Transverse colon (tissue), 4 donors: Measurements from ENCODE around the gene PTPRE. TPM values are rescaled to one million over a fixed set of nuclear protein-coding genes. Genes with fewer than 3 reads are reported as not detected.

Source experiments
- DNase-seq: peaks from one replicate; pipeline ENCODE4 v3.0.0-alpha.2; 2019
- H3K27ac ChIP-seq, 4 donors: fragments of 200-600 bp; sonication (generic); 2 replicates each; pipeline ENCODE4 v1.5.1; 2016 to 2018; ENCODE audit warnings: inconsistent platforms in 4 of 4
- H3K27me3 ChIP-seq: fragments of 200-600 bp; sonication (generic); 2 replicates; pipeline ENCODE4 v1.5.1; 2017; ENCODE audit warnings: inconsistent platforms
- H3K36me3 ChIP-seq, 4 donors: fragments of 200-600 bp; sonication (generic); 2 replicates each; pipeline ENCODE4 v1.5.1; 2017 to 2019; ENCODE audit warnings: inconsistent platforms in 4 of 4
- H3K4me1 ChIP-seq, 4 donors: fragments of 200-600 bp; sonication (generic); 2 replicates each; pipeline ENCODE4 v1.5.1; 2017 to 2020; ENCODE audit warnings: inconsistent platforms in 4 of 4
- H3K4me3 ChIP-seq, 4 donors: fragments of 200-600 bp; sonication (generic); 1 replicate in 1 of 4; 2 replicates in 3 of 4; pipeline versions ENCODE4 v1.5.1 to v1.6.1; 2017 to 2019; ENCODE audit warnings: inconsistent platforms in 4 of 4
- H3K9me3 ChIP-seq, 2 donors: fragments of 200-600 bp; sonication (generic); 2 replicates each; pipeline ENCODE4 v1.5.1; 2017 to 2019; ENCODE audit warnings: inconsistent platforms in 2 of 2
- EP300 ChIP-seq: sonication (generic); formaldehyde crosslinking; IDR thresholded peaks from one replicate; pipeline ENCODE4 v1.6.1; 2017; ENCODE audit warnings: antibody characterized with exemption, low read depth
- POLR2A ChIP-seq: fragments of 450-650 bp; IDR thresholded peaks from one replicate; pipeline ENCODE4 v1.6.1; 2016; ENCODE audit warnings: antibody characterized with exemption, mild to moderate bottlenecking, moderate library complexity
- POLR2AphosphoS5 ChIP-seq, 3 donors: sonication (generic); formaldehyde crosslinking; IDR thresholded peaks; one replicate each; pipeline ENCODE4 v1.6.1; 2016; ENCODE audit warnings: antibody characterized with exemption in 3 of 3
- WGBS, 2 donors: methylation state at CpG; one replicate each; pipeline ENCODE4 v1.1.5; 2018; ENCODE audit warnings: low coverage in 1 of 2; 5-methylcytosine and 5-hydroxymethylcytosine counted together
- in situ Hi-C, 4 donors: fragments of 200-750 bp; cut with MboI; loops; one replicate each; pipeline versions ENCODE4 v1.15.0 to v1.15.1; 2017; ENCODE audit warnings: low sequenced_read_pairs in 3 of 4, low pct_ligation_motif_present in 1 of 4, low pct_unique_long_range_greater_than_20kb in 1 of 4
- intact Hi-C: fragments of 100-400 bp; cut with DNase I; formaldehyde crosslinking; loops from one replicate; pipeline ENCODE4 v1.15.1; 2023; ENCODE audit warnings: low total_unique reads
- total RNA-seq, 4 donors: library from RNA; depleted of rRNA; stranded (reverse); fragments of >200 nt; gene quantifications; one replicate each; pipeline ENCODE4 v1.1.0, GENCODE V29; 2016
- TF ChIP-seq, protein P1 (sequence below), 5 experiments: fragments of 200-600 bp in 3 of 5; fragments of 450-650 bp in 2 of 5; sonication (generic) in 3 of 5; IDR thresholded peaks; 1 replicate in 2 of 5; 2 replicates in 3 of 5; pipeline ENCODE4 v1.5.1; 2016 to 2017; ENCODE audit warnings: antibody characterized with exemption in 5 of 5, inconsistent platforms in 3 of 5, mild to moderate bottlenecking in 2 of 5, moderate library complexity in 1 of 5

Gene PTPRE
- total RNA-seq, 4 donors from 2014 or later = 25.7 to 43.6 (median 26.7) TPM

DNA sequence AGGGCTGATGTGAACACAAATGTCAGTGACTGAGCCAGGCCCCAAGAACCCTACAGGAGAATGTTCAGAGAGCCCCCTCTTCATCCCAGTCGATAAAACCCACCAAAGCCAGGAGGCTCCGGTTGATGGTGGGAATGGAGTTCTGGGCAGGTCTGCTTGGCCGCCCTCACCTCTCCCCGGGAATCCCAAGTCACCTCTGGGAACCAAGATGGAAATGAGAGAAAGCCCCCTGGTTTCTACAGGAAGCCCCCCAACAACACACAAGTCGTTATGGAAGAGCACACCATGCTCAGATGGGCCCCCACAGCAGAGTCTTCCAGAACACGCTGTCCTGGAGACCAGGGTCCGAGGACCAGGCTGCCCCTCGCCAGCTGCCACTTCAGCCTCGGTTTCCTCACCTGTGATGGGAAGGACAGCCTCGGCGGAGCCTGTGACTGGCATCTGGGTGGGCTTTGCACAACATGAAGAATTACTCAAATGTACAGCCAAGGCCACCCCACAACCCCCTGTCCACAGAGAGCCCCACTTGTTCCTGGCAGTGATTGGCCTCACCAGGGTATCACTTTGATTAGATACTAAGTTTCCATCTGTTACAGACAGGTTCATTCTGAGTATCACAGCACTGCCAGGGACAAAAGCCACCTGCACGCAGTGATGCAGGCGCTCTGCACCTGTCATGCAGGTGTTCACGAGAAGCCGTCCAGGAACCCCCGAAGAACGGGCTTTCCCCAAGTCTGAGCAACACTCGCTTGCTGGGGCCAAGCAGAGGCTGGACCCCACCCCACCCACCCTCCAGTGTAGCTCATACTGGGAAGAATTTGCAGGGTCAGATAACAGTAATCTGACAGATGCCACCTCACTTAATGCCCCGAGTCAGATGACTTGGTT, 161.7 kb downstream of the PTPRE start:
- TF ChIP-seq, protein P1, sequence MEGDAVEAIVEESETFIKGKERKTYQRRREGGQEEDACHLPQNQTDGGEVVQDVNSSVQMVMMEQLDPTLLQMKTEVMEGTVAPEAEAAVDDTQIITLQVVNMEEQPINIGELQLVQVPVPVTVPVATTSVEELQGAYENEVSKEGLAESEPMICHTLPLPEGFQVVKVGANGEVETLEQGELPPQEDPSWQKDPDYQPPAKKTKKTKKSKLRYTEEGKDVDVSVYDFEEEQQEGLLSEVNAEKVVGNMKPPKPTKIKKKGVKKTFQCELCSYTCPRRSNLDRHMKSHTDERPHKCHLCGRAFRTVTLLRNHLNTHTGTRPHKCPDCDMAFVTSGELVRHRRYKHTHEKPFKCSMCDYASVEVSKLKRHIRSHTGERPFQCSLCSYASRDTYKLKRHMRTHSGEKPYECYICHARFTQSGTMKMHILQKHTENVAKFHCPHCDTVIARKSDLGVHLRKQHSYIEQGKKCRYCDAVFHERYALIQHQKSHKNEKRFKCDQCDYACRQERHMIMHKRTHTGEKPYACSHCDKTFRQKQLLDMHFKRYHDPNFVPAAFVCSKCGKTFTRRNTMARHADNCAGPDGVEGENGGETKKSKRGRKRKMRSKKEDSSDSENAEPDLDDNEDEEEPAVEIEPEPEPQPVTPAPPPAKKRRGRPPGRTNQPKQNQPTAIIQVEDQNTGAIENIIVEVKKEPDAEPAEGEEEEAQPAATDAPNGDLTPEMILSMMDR (IDR thresholded peaks at IDR 0.05) = no peak
- TF ChIP-seq EP300 (no peak), POLR2AphosphoS5 (IDR thresholded peaks at IDR 0.05) (no peak)
- in situ Hi-C loops = no loop called here
- peak; percentile 7 for DNase-seq
- Histone ChIP-seq H3K4me1 (peaks cover 0 to 19% (median 3%) of the 10 kb centered on the region in 4 donors), H3K9me3 (no peaks in the 10 kb centered on the region), H3K4me3 (no peak overlapping the region), H3K36me3 (peaks cover 0 to 12% (median 0%) of the 10 kb centered on the region in 4 donors), H3K27ac (no peak overlapping the region), H3K27me3 (no peaks in the 10 kb centered on the region)
- WGBS, 2 donors = 89 to 90% methylated on average over 2 to 19 of the region's 19 CpGs
- intact Hi-C loops = no loop called here

DNA sequence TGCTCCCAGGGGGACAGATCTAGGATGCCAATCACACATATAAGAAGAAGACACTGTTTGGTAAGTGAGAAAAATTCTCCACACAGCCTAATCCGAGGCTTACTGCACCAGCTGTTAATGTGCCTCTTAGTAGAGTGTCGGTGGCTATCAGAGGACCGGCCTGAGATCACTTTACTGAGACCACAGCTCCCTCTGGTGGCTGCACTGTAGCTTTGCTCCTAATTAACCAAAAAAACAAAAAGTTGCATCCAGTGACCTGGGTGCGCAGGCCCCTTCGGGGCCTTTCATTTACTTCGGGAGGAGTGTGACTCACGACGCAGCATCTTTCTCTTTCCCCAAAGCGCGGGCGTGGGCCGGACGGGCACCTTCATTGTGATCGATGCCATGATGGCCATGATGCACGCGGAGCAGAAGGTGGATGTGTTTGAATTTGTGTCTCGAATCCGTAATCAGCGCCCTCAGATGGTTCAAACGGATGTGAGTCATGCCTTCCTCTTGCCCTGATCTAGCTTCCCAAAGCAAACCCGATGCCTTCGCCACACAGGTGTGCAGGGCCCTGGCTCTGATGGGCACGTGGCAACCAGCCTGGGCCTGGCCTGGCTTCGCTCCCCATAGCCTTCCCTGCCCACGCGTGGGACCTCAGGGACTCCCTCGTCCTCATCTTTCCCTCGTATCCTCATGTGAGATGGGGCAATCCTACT, 162.6 kb downstream of the PTPRE start:
- Histone ChIP-seq H3K36me3 (peaks cover 0 to 19% (median 1%) of the 10 kb centered on the region in 4 donors), H3K27me3 (no peaks in the 10 kb centered on the region), H3K4me3 (no peak overlapping the region), H3K9me3 (no peaks in the 10 kb centered on the region), H3K27ac (no peak overlapping the region), H3K4me1 (peaks cover 0 to 11% (median 0%) of the 10 kb centered on the region in 4 donors)
- in situ Hi-C loops = loop anchor here in 1 of 4 donors (10.0 kb wide), 2 partner anchors 75 to 165 kb away; partner anchors contain the start of gene PTPRE
- intact Hi-C loops = no loop called here
- 55% methylated on average over 28 of the region's 28 CpGs; no CpG with 5 or more reads in 1 of the 2 donors for WGBS, 2 donors
- peak; percentile 80 for DNase-seq
- TF ChIP-seq POLR2A (no peak), EP300 (no peak), POLR2AphosphoS5 (IDR thresholded peaks at IDR 0.05) (no peak)
- TF ChIP-seq, protein P1 (IDR thresholded peaks at IDR 0.05) = peak; percentile 79 to 88 (median 83)

DNA sequence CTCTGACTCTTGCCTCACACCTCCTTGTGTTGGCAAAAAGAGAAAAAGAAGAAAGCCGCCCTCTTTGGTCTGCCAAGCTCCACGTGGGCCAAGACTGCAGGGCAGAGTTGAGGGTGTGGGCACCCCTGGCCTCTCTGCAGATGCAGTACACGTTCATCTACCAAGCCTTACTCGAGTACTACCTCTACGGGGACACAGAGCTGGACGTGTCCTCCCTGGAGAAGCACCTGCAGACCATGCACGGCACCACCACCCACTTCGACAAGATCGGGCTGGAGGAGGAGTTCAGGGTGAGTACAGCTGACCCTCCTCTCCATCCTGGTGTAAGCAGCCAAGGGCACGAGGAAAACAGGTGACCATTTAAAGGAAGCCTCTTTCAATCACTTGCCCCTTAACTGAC, 163.3 kb downstream of the PTPRE start:
- peaks cover 0 to 23% (median 1%) of the 10 kb centered on the region in 4 donors for H3K36me3 ChIP-seq
- H3K9me3 ChIP-seq = no peaks in the 10 kb centered on the region
- H3K4me1 ChIP-seq = peaks cover 0 to 6% (median 0%) of the 10 kb centered on the region in 4 donors
- intact Hi-C loops = no loop called here
- TF ChIP-seq POLR2AphosphoS5 (IDR thresholded peaks at IDR 0.05) (no peak), POLR2A (no peak), EP300 (no peak)
- TF ChIP-seq, protein P1 (IDR thresholded peaks at IDR 0.05) = no peak
- DNase-seq = peak; percentile 5
- no peaks in the 10 kb centered on the region for H3K27me3 ChIP-seq
- in situ Hi-C loops = loop anchor here in 1 of 4 donors (10.0 kb wide), 2 partner anchors 75 to 165 kb away; partner anchors contain the start of gene PTPRE
- WGBS, 2 donors = 92 to 100% methylated on average over 1 to 10 of the region's 10 CpGs
- H3K4me3 ChIP-seq = no peak overlapping the region
- no peak overlapping the region for H3K27ac ChIP-seq
